IPS DF 6.9 (cell line): ENCODE data around the gene LRCOL1.

Source experiments
- DNase-seq: peaks from one replicate; pipeline ENCODE4 v3.0.0-alpha.2; 2013; ENCODE audit warnings: low read depth, low spot score
- H3K27ac ChIP-seq: one replicate; pipeline ENCODE4 v1.5.1; 2013; ENCODE audit warnings: low read length, control low read depth
- H3K27me3 ChIP-seq: 2 replicates; pipeline ENCODE4 v1.6.1; 2013; ENCODE audit warnings: mild to moderate bottlenecking, low read length; ENCODE audit not compliant: control insufficient read depth, insufficient read depth
- H3K36me3 ChIP-seq: 2 replicates; pipeline ENCODE4 v1.6.1; 2013; ENCODE audit warnings: low read length; ENCODE audit not compliant: control insufficient read depth, insufficient read depth
- H3K4me1 ChIP-seq: 2 replicates; pipeline ENCODE4 v1.6.1; 2013; ENCODE audit warnings: low read length; ENCODE audit not compliant: control insufficient read depth, insufficient read depth
- H3K4me3 ChIP-seq: 2 replicates; pipeline ENCODE4 v1.5.1; 2013; ENCODE audit warnings: mild to moderate bottlenecking, low read length
- H3K9me3 ChIP-seq: 2 replicates; pipeline ENCODE4 v1.6.1; 2013; ENCODE audit warnings: low read length, inconsistent platforms; ENCODE audit not compliant: control insufficient read depth, insufficient read depth
- WGBS: extraction: QIAGEN DNeasy Blood & Tissue Kit; methylation state at CpG from one replicate; pipeline ENCODE4 v1.1.7; 2013; ENCODE audit warnings: mixed read lengths, missing lambda C conversion rate; ENCODE audit not compliant: insufficient read length, insufficient coverage; 5-methylcytosine and 5-hydroxymethylcytosine counted together

Gene LRCOL1

DNA sequence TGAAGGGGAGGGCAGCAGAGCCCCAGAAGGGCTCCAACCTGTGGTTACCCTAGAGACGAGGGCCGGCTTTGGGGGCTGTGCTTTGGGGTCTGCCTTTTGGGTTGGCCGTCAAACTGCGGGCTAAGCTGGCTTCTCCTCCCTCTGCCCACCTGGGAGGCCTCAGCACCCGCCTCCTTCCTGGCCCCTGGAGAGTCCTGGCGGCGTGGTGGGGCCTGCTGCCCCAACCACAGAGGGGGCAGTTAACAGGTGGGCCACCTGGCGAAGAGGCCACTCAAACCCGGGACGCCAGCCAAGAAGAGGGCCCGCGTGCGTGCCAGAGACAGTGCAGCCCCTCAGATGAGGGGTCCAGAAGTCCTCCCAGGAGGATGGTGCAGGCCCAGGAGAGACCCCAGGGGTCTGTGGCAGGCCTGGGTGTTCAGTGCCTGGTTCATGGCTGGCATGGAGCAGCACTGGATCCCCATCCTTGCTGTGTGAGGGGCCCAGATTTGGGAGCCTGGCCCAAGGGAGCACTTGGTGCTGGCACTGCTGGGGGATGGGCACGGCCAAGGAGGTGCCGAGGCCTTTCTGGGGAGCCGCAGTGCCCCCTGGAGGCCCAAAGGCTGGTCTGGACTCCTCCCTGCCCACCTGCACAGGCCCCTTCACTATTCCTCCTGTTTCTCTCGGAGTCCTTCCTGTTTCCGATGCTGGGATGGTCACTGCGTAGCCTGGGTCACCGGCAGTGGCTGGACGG is 48.8 kb downstream of the LRCOL1 start:
- DNase-seq: no peak
- WGBS: no CpG with 5 or more reads among the region's 21 CpGs
- H3K4me3 ChIP-seq: no peak overlapping the region

DNA sequence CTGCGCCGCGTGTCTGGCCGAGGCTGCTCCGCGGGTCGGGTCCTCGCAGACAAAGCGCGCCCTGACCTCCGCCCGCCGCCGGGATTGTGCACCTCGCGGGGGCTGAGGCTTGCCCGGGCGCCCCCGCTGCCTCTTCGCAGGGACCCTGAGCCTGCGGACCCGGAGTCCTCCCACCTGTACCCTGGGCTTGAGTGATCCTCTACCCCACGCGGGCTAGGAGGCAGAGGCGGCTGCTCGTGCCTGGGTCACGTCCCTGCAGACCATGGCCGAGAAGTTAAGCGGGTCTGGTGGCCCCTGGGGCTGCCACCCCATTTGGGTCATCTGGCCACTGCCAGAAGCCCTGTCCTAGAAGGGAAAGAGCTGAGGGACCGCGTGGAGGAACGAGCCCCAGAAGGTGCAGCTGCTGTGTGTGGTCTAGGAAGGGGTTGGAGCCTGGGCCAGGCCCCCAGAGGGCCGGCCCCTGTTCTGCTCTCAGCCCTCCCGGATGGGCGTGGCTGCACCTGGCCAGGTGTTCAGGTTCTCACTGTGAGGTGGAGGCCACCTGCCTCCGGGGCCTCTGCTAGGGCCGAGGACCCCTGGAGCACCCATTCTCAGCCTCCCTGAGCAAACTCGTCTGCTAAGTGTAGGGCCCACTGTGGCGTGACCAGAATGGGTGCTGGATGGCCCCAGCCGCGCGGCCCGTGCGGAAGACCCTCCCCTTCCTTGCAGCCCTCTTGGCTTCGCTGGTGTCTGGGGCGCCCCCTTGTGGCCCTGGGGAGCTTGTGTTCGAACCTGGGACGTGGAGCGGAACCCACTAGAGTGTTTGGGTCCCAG is 49.6 kb downstream of the LRCOL1 start:
- peaks cover 6% of the 10 kb centered on the region for H3K4me1 ChIP-seq
- no peaks in the 10 kb centered on the region for H3K9me3 ChIP-seq
- H3K27me3 ChIP-seq: no peaks in the 10 kb centered on the region; the same call in 1 of the 2 replicates
- WGBS: no CpG with 5 or more reads among the region's 49 CpGs
- no peak overlapping the region for H3K27ac ChIP-seq
- no peak for DNase-seq
- peaks cover 5% of the 10 kb centered on the region; the same call in 1 of the 2 replicates for H3K36me3 ChIP-seq
- peak overlapping the region; percentile 98 for H3K4me3 ChIP-seq

More for the DNA sequence above, 48.8 kb downstream of the LRCOL1 start:
- H3K27me3 ChIP-seq: no peaks in the 10 kb centered on the region
- peaks cover 6% of the 10 kb centered on the region for H3K4me1 ChIP-seq
- no peaks in the 10 kb centered on the region for H3K9me3 ChIP-seq
- peaks cover 5% of the 10 kb centered on the region; the same call in 1 of the 2 replicates for H3K36me3 ChIP-seq
- no peak overlapping the region for H3K27ac ChIP-seq

DNA sequence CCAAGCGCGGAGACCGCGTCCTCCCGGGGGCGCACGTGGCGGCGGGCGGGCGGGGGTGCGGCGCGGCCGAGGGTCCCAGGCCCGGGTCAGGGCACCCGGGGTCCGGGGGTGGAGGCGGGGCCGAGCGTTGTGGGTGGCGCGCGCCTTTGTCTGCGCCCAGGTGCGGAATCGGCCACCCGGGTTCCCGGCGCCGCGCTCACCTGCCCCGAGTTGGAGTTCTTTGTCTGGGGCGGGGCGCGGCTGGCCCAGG is 50.1 kb downstream of the LRCOL1 start:
- H3K4me3 ChIP-seq: peak overlapping the region; percentile 98
- H3K4me1 ChIP-seq: peaks cover 6% of the 10 kb centered on the region
- no peak for DNase-seq

DNA sequence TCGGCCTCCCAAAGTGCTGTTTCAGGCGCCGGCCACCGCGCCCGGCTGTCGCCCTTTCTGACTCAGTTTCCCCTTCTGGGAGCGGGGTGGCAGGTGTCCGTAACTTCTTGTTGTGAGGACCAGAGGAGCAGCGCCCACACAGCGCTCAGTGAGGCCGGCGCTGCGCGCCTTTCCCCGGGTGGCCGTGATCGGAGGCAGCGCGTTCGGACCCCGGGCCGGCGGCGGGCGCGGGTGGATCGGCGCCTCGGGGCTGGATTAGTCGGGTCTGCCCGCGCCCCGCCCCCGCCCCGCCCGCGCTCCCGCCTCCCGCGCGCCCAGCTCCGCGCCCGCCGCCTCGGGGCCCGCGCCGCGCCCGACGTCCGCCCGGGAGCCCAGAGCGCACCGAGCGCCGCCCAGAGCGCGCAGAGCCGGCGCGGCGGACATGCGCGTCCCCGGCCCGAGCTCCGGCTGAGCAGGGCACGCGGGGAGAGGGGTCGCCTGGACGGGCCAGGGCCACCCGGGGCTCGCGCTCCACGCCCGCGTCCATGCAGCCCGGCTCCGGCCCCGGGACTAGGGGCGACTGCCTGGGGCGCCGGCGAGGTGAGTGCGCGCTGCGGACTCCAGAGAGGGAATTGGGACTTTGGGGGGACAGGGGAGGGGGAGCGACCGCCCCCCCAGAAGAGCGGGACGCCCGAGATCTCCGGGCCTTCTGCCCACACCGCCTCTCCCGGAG is 50.6 kb downstream of the LRCOL1 start:
- Histone ChIP-seq H3K4me1 (peaks cover 6% of the 10 kb centered on the region), H3K27ac (no peak overlapping the region), H3K4me3 (peak overlapping the region; percentile 98), H3K9me3 (no peaks in the 10 kb centered on the region), H3K36me3 (no peaks in the 10 kb centered on the region; the same call in 1 of the 2 replicates), H3K27me3 (no peaks in the 10 kb centered on the region; the same call in 1 of the 2 replicates)
- no peak for DNase-seq
- WGBS: no CpG with 5 or more reads among the region's 98 CpGs

More for the DNA sequence above, 50.1 kb downstream of the LRCOL1 start:
- no CpG with 5 or more reads among the region's 36 CpGs for WGBS
- H3K9me3 ChIP-seq: no peaks in the 10 kb centered on the region
- no peak overlapping the region for H3K27ac ChIP-seq
- no peaks in the 10 kb centered on the region; the same call in 1 of the 2 replicates for H3K27me3 ChIP-seq
- peaks cover 1% of the 10 kb centered on the region; the same call in 1 of the 2 replicates for H3K36me3 ChIP-seq

DNA sequence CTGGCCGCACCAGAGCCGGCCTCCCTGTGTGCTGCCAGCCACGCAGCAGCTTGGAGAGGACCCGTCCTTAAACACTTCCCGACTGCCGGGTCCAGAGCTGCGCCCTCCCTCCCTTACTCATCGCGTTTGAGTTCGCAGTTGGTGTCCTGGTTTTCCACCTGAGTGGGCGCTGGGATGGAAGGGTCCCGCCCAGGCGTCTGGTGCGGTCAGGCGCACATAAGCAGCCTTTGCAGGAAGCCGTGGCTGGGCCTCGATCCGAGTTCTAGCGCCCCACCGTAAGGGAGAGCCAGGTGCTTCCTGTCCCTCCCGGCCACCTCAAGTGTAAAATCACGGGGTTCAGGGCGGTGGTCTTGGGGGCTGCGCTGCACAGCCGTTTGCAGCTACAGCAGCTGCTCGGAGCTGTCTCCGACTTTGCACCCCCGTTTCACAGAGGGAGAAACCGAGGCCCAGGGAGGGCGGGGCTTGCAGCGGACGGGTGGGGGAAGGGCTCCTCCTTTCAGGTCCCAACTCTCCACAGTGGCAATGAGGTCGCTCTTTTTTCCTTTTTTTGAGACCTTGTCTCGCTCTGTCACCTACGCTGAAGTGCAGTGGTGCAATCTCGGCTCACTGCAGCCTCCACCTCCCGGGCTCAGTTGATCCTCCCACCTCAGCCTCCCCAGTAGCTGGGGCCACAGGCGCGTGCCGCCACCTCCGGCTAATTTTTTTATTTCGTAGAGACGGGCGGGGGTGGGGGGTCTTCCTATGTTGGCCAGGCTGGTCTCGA is 51.3 kb downstream of the LRCOL1 start:
- Histone ChIP-seq H3K9me3 (no peaks in the 10 kb centered on the region), H3K36me3 (no peaks in the 10 kb centered on the region; the same call in 1 of the 2 replicates), H3K27me3 (no peaks in the 10 kb centered on the region; the same call in 1 of the 2 replicates), H3K27ac (no peak overlapping the region), H3K4me1 (peaks cover 6% of the 10 kb centered on the region), H3K4me3 (peak overlapping the region; percentile 98; the same call in 1 of the 2 replicates)
- no peak for DNase-seq
- no CpG with 5 or more reads among the region's 45 CpGs for WGBS

DNA sequence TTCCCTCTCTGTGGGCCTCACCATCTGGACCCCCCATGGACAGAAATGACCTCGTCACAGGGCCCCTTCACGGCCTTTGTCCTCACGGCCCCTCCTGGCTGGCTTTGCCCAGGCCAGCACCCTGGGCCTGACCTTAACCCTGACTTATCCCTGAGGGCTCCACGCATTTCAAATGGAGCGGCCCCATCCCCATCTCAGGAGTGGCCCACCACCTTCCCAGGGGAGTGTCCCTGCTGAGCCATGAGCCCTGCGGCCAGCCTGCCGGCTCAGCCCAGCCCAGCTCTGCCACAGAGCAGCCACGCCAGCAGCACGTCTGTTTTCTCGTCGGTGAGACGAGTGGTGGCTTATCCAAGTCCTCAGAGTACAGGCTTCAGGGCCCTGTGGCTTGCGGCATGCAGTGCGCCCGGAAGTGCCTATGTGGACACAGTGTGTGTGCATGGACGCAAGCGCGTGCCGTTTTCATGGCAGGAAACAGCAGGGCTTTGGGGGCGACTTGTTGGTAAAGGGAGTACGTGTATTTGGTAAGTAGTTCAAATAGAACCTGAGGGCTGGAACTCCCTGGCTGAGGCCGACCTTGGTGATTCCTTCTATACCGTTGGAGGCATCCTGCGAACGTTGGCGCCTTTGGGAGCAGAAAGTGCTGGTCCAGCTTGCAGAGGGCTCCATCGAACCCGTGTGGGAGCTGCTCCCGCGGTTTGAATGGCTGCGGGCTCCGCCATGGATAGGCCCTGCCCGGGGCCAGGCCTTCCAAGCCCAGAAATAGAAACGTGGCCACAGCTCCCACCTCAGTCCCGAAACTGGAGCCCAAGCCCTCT is 52.1 kb downstream of the LRCOL1 start:
- Histone ChIP-seq H3K9me3 (no peaks in the 10 kb centered on the region), H3K36me3 (no peaks in the 10 kb centered on the region; the same call in 1 of the 2 replicates), H3K4me3 (no peak overlapping the region), H3K27me3 (no peaks in the 10 kb centered on the region; the same call in 1 of the 2 replicates), H3K27ac (no peak overlapping the region), H3K4me1 (peaks cover 6% of the 10 kb centered on the region)
- WGBS: no CpG with 5 or more reads among the region's 35 CpGs
- no peak for DNase-seq

DNA sequence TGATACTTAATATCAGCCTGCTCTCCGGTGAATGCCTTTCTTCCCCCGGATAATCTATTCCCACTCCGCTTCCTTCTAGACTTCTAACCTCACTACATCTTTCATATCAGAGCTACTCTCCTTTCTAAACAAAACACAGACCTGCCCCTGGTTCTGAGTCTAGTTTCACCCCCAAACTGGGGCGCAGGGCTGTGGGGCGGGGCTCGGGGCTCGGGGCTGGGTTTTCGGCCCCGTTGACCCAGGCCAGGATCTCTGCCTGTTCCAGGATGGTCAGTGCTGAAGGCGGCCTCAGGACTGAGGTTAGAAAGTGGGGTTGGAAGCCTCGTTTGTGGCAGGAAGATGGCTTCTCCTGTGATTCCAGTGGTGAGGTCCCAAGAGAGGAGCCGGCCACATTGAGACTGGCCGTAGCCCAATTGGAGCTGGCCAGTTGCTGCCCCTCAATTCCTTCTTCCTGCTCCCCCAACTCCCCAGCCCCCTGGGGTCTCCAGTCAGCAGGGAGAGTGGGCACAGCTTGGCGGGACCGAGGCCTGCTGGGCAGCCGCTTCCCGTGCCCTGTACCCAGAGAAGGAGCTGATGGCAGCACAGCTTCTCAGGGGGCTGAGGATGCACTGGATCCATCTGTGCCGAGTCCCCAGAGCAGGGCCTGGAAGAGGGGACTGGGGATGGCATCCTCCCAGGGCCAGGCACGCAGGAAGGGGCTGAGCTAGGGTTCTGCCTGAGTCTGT is 52.9 kb downstream of the LRCOL1 start:
- H3K9me3 ChIP-seq: no peaks in the 10 kb centered on the region
- H3K27me3 ChIP-seq: no peaks in the 10 kb centered on the region; the same call in 1 of the 2 replicates
- no peak for DNase-seq
- no CpG with 5 or more reads among the region's 19 CpGs for WGBS
- no peak overlapping the region for H3K4me3 ChIP-seq
- H3K4me1 ChIP-seq: peaks cover 6% of the 10 kb centered on the region
- H3K27ac ChIP-seq: no peak overlapping the region
- no peaks in the 10 kb centered on the region; the same call in 1 of the 2 replicates for H3K36me3 ChIP-seq

DNA sequence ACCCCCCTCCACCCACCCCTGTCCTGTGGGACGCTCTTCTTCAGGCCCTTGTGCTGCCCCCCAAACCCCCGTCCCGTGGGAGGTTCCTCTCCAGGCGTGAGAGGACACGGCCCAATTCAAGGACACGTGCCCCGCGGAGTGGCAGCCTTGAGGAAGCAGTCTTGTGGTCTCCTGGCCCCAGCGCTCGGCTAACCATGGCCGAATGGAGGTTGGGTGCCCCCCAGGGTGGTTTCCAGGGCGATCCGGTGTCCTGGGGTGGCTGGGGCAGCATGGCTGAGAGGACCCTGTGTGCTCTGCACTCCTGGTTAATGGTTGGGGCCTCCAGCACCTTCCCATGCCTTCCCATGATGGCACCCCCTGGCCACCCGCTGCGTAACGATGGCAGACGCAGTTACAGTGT is 53.6 kb downstream of the LRCOL1 start:
- H3K4me3 ChIP-seq: no peak overlapping the region
- no peak for DNase-seq
- H3K27ac ChIP-seq: no peak overlapping the region
- no CpG with 5 or more reads among the region's 17 CpGs for WGBS
- no peaks in the 10 kb centered on the region; the same call in 1 of the 2 replicates for H3K36me3 ChIP-seq
- no peaks in the 10 kb centered on the region for H3K9me3 ChIP-seq
- H3K4me1 ChIP-seq: peaks cover 4% of the 10 kb centered on the region
- H3K27me3 ChIP-seq: peaks cover 2% of the 10 kb centered on the region

DNA sequence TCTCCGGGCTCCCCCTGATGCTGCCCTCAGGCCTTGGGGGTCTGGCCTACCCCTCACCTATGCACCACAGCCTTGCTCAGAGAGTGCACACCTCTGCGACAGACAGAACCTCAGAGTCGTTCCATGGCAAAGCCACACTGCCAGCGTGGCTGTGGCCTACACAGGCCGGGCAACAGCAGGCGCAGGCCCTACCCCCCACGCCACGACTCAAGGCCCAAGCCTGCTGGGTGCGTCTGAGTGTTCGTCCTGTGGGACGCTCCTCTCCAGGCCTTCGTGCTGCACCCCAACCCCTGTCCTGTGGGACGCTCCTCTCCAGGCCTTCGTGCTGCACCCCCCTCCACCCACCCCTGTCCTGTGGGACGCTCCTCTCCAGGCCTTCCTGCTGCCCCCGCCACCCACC is 54.2 kb downstream of the LRCOL1 start:
- Histone ChIP-seq H3K27ac (no peak overlapping the region), H3K27me3 (peaks cover 2% of the 10 kb centered on the region), H3K4me3 (no peak overlapping the region), H3K9me3 (no peaks in the 10 kb centered on the region), H3K4me1 (no peaks in the 10 kb centered on the region), H3K36me3 (no peaks in the 10 kb centered on the region)
- no peak for DNase-seq
- WGBS: no CpG with 5 or more reads among the region's 16 CpGs
